ENCODE results near the gene ALG11. TPM values are rescaled to one million over a fixed set of nuclear protein-coding genes. Genes with fewer than 3 reads are reported as not detected.

The ALG11 gene, protein sequence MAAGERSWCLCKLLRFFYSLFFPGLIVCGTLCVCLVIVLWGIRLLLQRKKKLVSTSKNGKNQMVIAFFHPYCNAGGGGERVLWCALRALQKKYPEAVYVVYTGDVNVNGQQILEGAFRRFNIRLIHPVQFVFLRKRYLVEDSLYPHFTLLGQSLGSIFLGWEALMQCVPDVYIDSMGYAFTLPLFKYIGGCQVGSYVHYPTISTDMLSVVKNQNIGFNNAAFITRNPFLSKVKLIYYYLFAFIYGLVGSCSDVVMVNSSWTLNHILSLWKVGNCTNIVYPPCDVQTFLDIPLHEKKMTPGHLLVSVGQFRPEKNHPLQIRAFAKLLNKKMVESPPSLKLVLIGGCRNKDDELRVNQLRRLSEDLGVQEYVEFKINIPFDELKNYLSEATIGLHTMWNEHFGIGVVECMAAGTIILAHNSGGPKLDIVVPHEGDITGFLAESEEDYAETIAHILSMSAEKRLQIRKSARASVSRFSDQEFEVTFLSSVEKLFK
- total RNA-seq = 10 to 100 TPM; 15.2 to 21.9 (median 19.6) TPM

GRCh38 chr13:52011632-52012511 lies at the start of gene ALG11:
Gene ALG11, plus strand, starts transcription at chr13:52012398. Its CDS starts 21 bp downstream, at chr13:52012419.
- Histone ChIP-seq H3K9me3 (no peaks in the 10 kb centered on the region), H3K4me3 (peak within 1 kb of the TSS; percentile 49 to 85), H3K27me3 (no peaks in the 10 kb centered on the region), H3K36me3 (peaks cover 0 to 17% of the 10 kb centered on the region in 2 donors), H3K27ac (peak within 1 kb of the TSS; percentile 21 to 87 (median 82)), H3K4me1 (peaks cover 3 to 40% (median 11%) of the 10 kb centered on the region in 3 donors)
- 0% methylated on average over 8 to 11 of the region's 82 CpGs for WGBS, 2 donors (ENCODE audit: low coverage in 1 of 2)
- peak in 1 of 4 experiments; percentile 15 for TF ChIP-seq CTCF (IDR thresholded peaks at IDR 0.05)
- peak; percentile 69 for TF ChIP-seq POLR2AphosphoS5 (IDR thresholded peaks at IDR 0.05)
- no peak for TF ChIP-seq EP300 (IDR thresholded peaks at IDR 0.05)
- TF ChIP-seq POLR2A (IDR thresholded peaks at IDR 0.05) = peak; percentile 50 to 60
- peak; percentile 100 for ATAC-seq

DNA sequence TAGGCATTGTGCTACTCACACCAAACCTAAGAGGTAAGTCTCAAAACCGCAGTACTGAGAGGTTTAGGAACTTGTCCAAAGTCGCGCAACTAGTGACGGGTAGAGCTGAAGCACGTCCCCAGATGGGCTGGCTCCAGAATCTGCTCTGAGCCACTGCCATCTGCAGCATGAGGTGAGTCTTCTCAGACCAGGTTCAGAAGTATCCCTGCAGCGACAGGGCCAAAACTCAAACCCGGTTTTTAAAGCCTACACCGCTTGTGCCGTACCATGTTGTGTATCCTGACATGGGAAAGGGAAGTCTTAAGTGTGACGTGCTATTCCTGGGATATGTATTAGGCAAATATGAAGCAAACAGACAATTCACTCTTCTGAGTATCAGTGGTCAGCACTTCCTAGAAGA lies 46.0 kb upstream of the ALG11 start:
- H3K27ac ChIP-seq = no peak overlapping the region
- peaks cover 0 to 63% of the 10 kb centered on the region in 2 donors for H3K36me3 ChIP-seq
- no peaks in the 10 kb centered on the region for H3K9me3 ChIP-seq
- no peak overlapping the region for H3K4me3 ChIP-seq
- no peaks in the 10 kb centered on the region for H3K27me3 ChIP-seq
- H3K4me1 ChIP-seq = no peaks in the 10 kb centered on the region
- WGBS, 2 donors (ENCODE audit: low coverage in 1 of 2) = 85 to 94% methylated on average over 7 of the region's 10 CpGs
- TF ChIP-seq EP300 (IDR thresholded peaks at IDR 0.05) (no peak), CTCF (IDR thresholded peaks at IDR 0.05) (no peak), POLR2A (IDR thresholded peaks at IDR 0.05) (no peak), POLR2AphosphoS5 (IDR thresholded peaks at IDR 0.05) (no peak)
- ATAC-seq = no peak

GRCh38 chr13:51967482-51968446 lies 44.4 kb upstream of the ALG11 start:
- no peaks in the 10 kb centered on the region for H3K27me3 ChIP-seq
- ATAC-seq = no peak
- H3K4me1 ChIP-seq = no peaks in the 10 kb centered on the region
- no peaks in the 10 kb centered on the region for H3K9me3 ChIP-seq
- 78 to 79% methylated on average over 5 to 8 of the region's 8 CpGs for WGBS, 2 donors (ENCODE audit: low coverage in 1 of 2)
- TF ChIP-seq EP300 (IDR thresholded peaks at IDR 0.05) = no peak
- TF ChIP-seq POLR2A (IDR thresholded peaks at IDR 0.05) = no peak
- no peak for TF ChIP-seq POLR2AphosphoS5 (IDR thresholded peaks at IDR 0.05)
- no peak for TF ChIP-seq CTCF (IDR thresholded peaks at IDR 0.05)
- H3K27ac ChIP-seq = peak overlapping the region in 1 of 4 donors; percentile 17
- peaks cover 0 to 47% of the 10 kb centered on the region in 2 donors for H3K36me3 ChIP-seq
- H3K4me3 ChIP-seq = no peak overlapping the region

GRCh38 chr13:51970349-51970748 lies 41.8 kb upstream of the ALG11 start:
- 46 to 89% methylated on average over 3 to 5 of the region's 5 CpGs for WGBS, 2 donors (ENCODE audit: low coverage in 1 of 2)
- Histone ChIP-seq H3K4me3 (no peak overlapping the region), H3K27ac (no peak overlapping the region), H3K9me3 (no peaks in the 10 kb centered on the region), H3K27me3 (no peaks in the 10 kb centered on the region), H3K4me1 (no peaks in the 10 kb centered on the region), H3K36me3 (peaks cover 0 to 56% of the 10 kb centered on the region in 2 donors)
- ATAC-seq = no peak
- no peak for TF ChIP-seq POLR2A (IDR thresholded peaks at IDR 0.05)
